RPMI8226 (cell line): ENCODE measurements around the gene CPNE4.

Source experiments
- DNase-seq: peaks from one replicate; pipeline ENCODE4 v3.0.0-alpha.2; 2015

The CPNE4 gene

DNA sequence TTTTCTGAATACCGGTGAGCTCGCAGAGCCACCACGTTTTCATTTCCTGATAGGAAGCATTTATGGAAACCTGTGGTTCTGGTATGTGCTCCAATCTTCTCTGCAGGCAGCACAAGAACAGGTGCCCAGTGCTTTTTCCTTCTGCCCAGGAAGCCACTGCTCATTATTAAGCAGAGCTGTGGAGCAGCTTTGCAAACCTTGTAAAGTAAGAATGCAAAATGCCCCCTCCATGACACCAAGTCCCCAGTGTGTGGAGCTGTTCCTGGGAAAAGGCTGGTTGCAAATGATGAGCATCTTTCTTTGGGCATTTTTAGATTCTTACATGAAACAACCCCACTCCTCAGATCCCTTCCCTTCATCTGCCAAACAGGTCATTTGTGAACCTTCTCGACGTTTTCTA lies 466.4 kb downstream of the CPNE4 start:
- DNase-seq: no peak

DNA sequence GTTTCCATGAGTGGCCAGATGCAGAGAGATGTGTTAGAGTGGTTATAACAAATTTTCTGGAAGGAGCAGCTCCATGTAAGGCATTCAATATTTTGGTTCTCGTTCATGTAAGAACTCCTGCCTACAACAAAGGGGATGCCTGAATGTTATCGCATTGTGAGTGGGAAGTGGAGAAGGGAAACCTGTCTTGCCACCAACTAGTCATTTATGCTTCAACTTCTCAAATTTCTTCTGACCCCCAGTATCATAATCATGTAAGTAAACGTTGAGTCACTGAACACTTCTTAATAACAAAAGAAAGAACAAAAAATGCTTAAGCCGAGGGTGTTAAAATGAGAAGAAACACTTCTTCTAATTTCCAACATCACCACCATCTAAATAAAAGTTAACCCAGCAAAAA lies 470.0 kb downstream of the CPNE4 start:
- no peak for DNase-seq

GRCh38 chr3:131561511-131561910 lies 473.3 kb downstream of the CPNE4 start:
- DNase-seq: no peak

- DNase-seq: no peak
These were observed 474.0 kb downstream of the CPNE4 start for GRCh38 chr3:131560795-131561194.

- no peak for DNase-seq
These were observed 479.4 kb downstream of the CPNE4 start for GRCh38 chr3:131555456-131555855.

GRCh38 chr3:131553495-131554247 lies 481.1 kb downstream of the CPNE4 start:
- peak; percentile 13 for DNase-seq

DNA sequence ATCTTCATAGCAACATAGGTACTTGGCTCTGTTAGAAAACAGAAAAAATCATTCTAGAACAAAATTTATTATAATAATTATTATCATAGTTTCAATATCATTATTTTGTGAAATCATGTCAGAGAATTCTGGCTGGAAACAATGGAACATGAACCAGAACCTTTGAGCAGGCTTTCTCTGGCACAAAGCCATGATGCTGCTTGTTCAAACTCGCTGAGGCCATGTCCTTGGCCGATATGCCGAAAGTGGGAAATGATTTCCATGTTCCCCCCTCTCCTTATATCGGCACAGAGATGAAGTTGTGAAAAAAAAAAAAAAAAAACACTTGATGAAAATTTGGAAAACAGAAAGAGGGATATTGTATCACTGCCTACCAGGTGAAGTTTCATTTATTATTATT lies 483.1 kb downstream of the CPNE4 start:
- no peak for DNase-seq

GRCh38 chr3:131550562-131551465 lies 484.0 kb downstream of the CPNE4 start:
- no peak for DNase-seq

GRCh38 chr3:131549340-131549739 lies 485.5 kb downstream of the CPNE4 start:
- peak; percentile 38 for DNase-seq

DNA sequence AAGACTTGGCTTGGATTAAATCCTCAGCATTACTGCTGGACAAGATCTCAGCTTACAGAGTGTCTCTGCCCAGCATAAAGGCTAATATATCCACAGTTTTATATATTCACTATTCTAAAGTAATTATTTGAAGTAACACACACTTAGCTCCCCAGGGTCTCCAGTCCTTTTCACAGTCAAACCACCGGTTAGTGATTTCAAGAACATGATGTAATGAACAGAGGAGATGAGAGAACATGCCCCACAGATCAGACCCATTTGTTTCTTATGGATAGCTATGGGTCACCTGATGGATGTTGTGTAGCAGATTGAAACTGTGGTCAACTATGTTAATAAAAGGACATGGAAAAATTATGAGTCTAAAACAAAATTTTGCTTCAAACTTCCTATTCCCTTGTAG lies 487.2 kb downstream of the CPNE4 start:
- no peak for DNase-seq

DNA sequence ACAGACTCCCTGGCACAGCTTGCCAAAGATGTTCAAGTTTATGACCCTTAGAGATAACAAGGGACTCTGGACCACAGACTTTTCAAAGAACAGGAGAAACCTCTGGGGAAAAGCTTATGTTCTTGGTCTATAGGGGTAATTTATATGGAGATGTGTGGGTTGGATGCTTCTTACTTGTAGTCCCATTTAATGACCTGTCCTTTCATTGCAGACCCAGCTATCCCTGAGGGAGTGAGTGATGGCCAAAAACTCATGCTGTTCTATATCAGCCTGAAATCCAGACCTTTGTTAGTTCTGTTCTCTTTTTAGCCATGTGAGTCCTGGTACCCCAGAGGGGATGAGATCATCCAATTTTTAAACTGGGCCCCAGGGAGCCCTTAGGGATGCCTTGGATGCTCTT lies 488.4 kb downstream of the CPNE4 start:
- no peak for DNase-seq

GRCh38 chr3:131544557-131544956 lies 490.3 kb downstream of the CPNE4 start:
- DNase-seq: no peak

- DNase-seq: no peak
These were observed 491.1 kb downstream of the CPNE4 start for GRCh38 chr3:131543714-131544113.

GRCh38 chr3:131541288-131541687 lies 493.5 kb downstream of the CPNE4 start:
- no peak for DNase-seq

GRCh38 chr3:131540821-131541220 lies 494.0 kb downstream of the CPNE4 start:
- DNase-seq: no peak

DNA sequence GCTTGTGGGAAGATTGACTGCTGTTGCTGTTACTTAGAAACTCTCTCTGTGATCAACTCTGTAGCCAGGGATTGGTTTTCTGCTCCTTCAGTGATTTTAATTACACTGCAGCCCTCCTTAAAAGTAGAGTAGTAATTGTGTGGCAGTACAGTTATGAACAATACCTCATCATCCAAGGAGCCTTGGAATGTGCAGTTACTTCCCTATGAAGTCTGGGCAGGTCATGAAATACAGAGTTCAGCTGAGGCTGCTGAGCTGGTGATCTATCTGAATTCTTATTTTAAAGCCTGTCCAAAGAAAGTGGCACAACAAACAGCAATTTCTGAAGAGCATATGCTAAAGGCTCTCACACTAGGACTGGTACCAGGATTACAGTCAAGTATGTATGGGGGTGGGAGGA lies 494.7 kb downstream of the CPNE4 start:
- DNase-seq: no peak

DNA sequence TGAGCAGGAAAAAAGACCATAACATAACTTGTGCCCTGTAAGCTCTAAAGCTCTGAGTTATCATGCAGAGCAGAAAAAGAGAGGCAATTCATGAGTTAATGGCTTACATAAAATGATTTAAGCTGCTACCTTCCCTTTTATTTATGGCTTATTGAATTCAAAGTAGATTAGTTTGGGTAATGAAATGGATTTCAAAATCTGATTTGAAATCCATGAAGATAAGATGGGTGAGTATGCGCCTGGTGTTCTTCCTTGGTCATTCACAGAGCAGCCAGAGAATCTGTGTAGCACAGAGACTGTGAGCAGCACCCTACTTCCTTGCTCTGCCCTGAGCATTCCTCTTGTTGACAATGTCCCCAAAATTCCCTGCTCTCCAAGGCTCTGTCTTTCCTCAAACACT lies 495.8 kb downstream of the CPNE4 start:
- DNase-seq: no peak

DNA sequence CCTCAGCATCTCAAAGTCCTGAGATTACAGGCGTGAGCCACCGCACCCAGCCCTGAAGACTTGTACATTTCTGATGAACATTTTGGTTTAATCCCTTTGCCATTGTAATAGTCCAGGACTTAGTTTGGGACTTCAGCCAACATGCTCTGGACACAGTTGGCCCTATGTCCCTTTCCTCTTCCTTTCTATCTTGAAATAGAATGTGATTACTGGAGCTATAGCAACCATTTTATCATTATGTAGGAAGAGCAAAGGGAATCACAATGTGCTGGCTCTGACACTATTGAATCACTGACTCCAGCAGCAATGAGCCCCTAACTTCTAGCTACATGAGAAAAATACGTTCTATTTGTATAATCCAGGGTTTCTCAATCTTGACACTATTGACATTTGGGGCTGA lies 497.3 kb downstream of the CPNE4 start:
- no peak for DNase-seq

GRCh38 chr3:131535596-131535995 lies 499.2 kb downstream of the CPNE4 start:
- no peak for DNase-seq

DNA sequence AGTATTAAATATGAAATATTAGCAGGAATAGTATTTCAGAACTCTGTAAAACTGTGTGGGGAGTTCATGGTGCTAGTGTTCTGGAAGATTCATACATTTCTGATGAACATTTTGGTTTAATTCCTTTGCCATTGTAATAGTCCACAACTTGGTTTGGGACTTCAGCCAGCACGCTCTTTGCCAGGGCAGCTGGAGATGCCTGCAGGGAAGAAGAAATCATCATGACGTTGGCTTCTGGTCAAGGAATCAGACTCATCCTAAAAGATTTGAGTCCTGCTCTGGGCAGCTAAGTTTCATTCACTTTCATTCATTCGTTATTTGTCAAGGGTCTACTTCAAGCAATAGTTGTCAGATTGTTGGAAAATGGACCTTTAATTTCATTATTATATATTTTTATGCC lies 499.7 kb downstream of the CPNE4 start:
- no peak for DNase-seq

DNA sequence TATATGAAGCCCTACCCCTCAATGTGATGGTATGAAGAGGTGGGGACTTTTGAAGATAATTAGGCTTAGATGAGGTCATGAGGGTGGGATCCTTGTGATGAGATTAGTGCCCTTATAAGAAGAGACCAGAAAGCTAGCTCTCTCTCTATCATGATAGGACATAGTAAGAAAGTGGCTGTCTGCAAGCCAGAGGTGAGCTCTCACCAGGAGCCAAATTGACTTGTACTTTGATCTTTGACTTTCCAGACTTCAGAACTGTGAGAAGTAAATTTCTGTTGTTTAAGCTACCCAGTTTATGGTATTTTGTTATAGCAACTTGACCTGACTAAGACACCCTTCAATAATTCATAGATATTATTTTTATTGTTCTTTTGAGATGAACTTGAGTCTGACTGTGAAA lies 502.2 kb downstream of the CPNE4 start:
- DNase-seq: no peak

DNA sequence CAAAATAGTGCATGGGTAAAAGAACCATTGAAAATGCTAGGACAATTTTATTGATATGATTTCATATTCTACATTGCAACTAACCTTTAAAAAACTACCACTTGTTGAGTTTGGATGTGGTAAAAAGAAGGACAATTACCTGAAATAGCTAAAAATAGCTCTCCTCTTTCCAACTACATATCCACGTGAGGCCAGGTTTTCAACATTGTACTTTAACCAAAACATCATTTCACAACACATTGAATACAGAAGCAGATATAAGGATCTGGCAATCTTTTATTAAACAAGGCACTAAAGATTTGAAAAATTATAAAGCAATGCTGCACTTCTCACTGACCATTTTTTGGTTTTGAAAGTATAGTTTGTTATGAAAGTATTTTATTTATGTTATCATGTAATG lies 504.0 kb downstream of the CPNE4 start:
- DNase-seq: no peak

DNA sequence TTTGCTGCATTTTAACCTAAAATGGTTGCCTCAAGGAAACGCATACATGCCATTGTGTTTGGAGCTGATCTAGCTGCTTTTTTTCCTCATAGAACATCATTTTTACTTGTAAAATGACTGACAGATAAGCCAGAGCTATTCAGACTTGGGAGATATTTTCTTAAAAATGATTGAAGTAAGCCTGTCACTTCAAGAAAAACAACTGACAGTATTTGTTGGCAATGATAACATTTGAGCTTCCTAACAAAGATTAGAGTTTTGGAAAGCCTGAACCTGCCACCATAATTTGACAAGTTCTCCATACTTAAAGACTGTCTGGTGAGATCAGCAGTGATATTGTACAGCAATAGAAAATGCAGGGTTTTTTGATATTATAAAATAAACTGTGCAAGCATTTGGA lies 504.4 kb downstream of the CPNE4 start:
- DNase-seq: no peak

- DNase-seq: peak; percentile 11
These were observed 507.9 kb downstream of the CPNE4 start for GRCh38 chr3:131526801-131527347.
